Spleen (tissue), 11 donors: ENCODE measurements around the gene SEC61B. TPM values are rescaled to one million over a fixed set of nuclear protein-coding genes. Genes with fewer than 3 reads are reported as not detected.

Experiments
- DNase-seq: peaks from one replicate; pipeline ENCODE4 v3.0.0-alpha.2; 2020
- H3K27ac ChIP-seq, 8 donors: fragments of 200-600 bp; sonication (generic) in 7 of 8; 1 replicate in 4 of 8; 2 replicates in 4 of 8; pipeline versions ENCODE4 v1.5.0 to v1.8.0; 2016 to 2021; ENCODE audit warnings: inconsistent platforms in 4 of 8, mild to moderate bottlenecking in 4 of 8, moderate library complexity in 1 of 8
- H3K27me3 ChIP-seq, 7 donors: fragments of 200-600 bp; sonication (generic) in 6 of 7; replicated peaks in 1 of 7; 1 replicate in 4 of 7; 2 replicates in 3 of 7; pipeline versions ENCODE4 v1.5.0 to v1.8.0; 2016 to 2021; ENCODE audit warnings: inconsistent platforms in 3 of 7, mild to moderate bottlenecking in 1 of 7
- H3K36me3 ChIP-seq, 6 donors: fragments of 200-600 bp; sonication (generic) in 5 of 6; 1 replicate in 4 of 6; 2 replicates in 2 of 6; pipeline versions ENCODE4 v1.5.0 to v1.8.0; 2016 to 2021; ENCODE audit warnings: inconsistent platforms in 2 of 6
- H3K4me1 ChIP-seq, 6 donors: fragments of 200-600 bp; sonication (generic) in 5 of 6; 1 replicate in 3 of 6; 2 replicates in 3 of 6; pipeline versions ENCODE4 v1.5.0 to v1.8.0; 2016 to 2021; ENCODE audit warnings: inconsistent platforms in 3 of 6
- H3K4me3 ChIP-seq, 8 donors: fragments of 200-600 bp; sonication (generic) in 7 of 8; 1 replicate in 4 of 8; 2 replicates in 4 of 8; pipeline versions ENCODE4 v1.5.0 to v1.8.0; 2016 to 2021; ENCODE audit warnings: inconsistent platforms in 4 of 8, mild to moderate bottlenecking in 4 of 8, moderate library complexity in 2 of 8
- H3K9me3 ChIP-seq, 8 donors: fragments of 200-600 bp; sonication (generic) in 7 of 8; 1 replicate in 4 of 8; 2 replicates in 4 of 8; pipeline versions ENCODE4 v1.5.0 to v1.8.0; 2016 to 2021; ENCODE audit warnings: inconsistent platforms in 4 of 8
- POLR2A ChIP-seq, 3 donors: fragments of 450-650 bp; IDR thresholded peaks; one replicate each; pipeline ENCODE4 v1.5.1; 2017; ENCODE audit warnings: antibody characterized with exemption in 3 of 3, mild to moderate bottlenecking in 1 of 3
- POLR2AphosphoS5 ChIP-seq, 3 donors: sonication (generic); formaldehyde crosslinking; IDR thresholded peaks; one replicate each; pipeline ENCODE4 v1.5.1; 2017; ENCODE audit warnings: antibody characterized with exemption in 3 of 3
- WGBS, 5 donors: extraction: QIAGEN DNeasy Blood & Tissue Kit in 3 of 5; methylation state at CpG; one replicate each; pipeline versions ENCODE4 v1.1.5 to v1.1.7; 2013 to 2018; 5-methylcytosine and 5-hydroxymethylcytosine counted together
- intact Hi-C: fragments of 100-400 bp; cut with DNase I; formaldehyde crosslinking; loops from one replicate; pipeline ENCODE4 v1.15.0; 2023; ENCODE audit warnings: low total_unique reads
- polyA plus RNA-seq, 3 donors: library from polyadenylated mRNA; stranded (reverse); fragments of 200-250 nt; gene quantifications; one replicate each; pipeline ENCODE4 v1.2.1, GENCODE V29; 2013
- total RNA-seq, 7 donors: library from RNA; depleted of rRNA in 3 of 7; stranded (reverse); fragments of >200 nt in 3 of 7; fragmentation: NEBNext Ultra II Directional in 4 of 7; extraction: Animal tissue kit (Norgen Biotek cat#: 25700) in 4 of 7; gene quantifications; one replicate each; pipeline versions ENCODE4 v1.1.0 to v1.2.1, GENCODE V29; 2016 to 2021
- TF ChIP-seq, protein P1 (sequence below), 11 experiments: fragments of 200-600 bp in 7 of 11; fragments of 450-650 bp in 4 of 11; sonication (generic) in 4 of 11; IDR thresholded peaks in 8 of 11; conservative IDR thresholded peaks in 3 of 11; 1 replicate in 7 of 11; 2 replicates in 4 of 11; pipeline versions ENCODE4 v1.4.0 to v1.8.0; 2016 to 2021; ENCODE audit warnings: antibody characterized with exemption in 11 of 11, inconsistent platforms in 4 of 11, mild to moderate bottlenecking in 1 of 11
- donor health status: healthy with polysubstance abuse.
- donor health status: DM: no; HTN: no; CAD: no; lungs with moderate emphysema.
- donor health status: DM: no; HTN: no; CAD: no.
- donor health status: Bipolar disorder and iron deficiency.
- donor health status: healthy.
- donor health status: DM: no; HTN: no; CAD: no.
- donor health status: DM: yes; HTN: yes; CAD: no.

The SEC61B gene
- total and polyA plus RNA-seq, 10 donors = 70.4 to 244 (median 96.8) TPM

- H3K36me3 ChIP-seq = peaks cover 3 to 76% (median 39%) of the 10 kb centered on the region in 6 donors
- WGBS, 5 donors = 79 to 92% (median 89%) methylated on average over 5 of the region's 5 CpGs
- H3K9me3 ChIP-seq = no peaks in the 10 kb centered on the region
- no peak for DNase-seq
- no peak overlapping the region for H3K4me3 ChIP-seq
- TF ChIP-seq, protein P1, sequence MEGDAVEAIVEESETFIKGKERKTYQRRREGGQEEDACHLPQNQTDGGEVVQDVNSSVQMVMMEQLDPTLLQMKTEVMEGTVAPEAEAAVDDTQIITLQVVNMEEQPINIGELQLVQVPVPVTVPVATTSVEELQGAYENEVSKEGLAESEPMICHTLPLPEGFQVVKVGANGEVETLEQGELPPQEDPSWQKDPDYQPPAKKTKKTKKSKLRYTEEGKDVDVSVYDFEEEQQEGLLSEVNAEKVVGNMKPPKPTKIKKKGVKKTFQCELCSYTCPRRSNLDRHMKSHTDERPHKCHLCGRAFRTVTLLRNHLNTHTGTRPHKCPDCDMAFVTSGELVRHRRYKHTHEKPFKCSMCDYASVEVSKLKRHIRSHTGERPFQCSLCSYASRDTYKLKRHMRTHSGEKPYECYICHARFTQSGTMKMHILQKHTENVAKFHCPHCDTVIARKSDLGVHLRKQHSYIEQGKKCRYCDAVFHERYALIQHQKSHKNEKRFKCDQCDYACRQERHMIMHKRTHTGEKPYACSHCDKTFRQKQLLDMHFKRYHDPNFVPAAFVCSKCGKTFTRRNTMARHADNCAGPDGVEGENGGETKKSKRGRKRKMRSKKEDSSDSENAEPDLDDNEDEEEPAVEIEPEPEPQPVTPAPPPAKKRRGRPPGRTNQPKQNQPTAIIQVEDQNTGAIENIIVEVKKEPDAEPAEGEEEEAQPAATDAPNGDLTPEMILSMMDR (IDR thresholded peaks at IDR 0.05 in 8 of 11, conservative IDR thresholded peaks at IDR 0.05 in 3 of 11) = no peak
- TF ChIP-seq POLR2AphosphoS5 (IDR thresholded peaks at IDR 0.05) (no peak), POLR2A (IDR thresholded peaks at IDR 0.05) (no peak)
- peaks cover 27 to 54% (median 46%) of the 10 kb centered on the region in 6 donors for H3K4me1 ChIP-seq
- no peaks in the 10 kb centered on the region for H3K27me3 ChIP-seq
- intact Hi-C loops = no loop called here
- no peak overlapping the region for H3K27ac ChIP-seq
Measured at GRCh38 chr9:99226054-99226453, 4.0 kb downstream of the SEC61B start.

GRCh38 chr9:99230206-99230605, 8.1 kb downstream of the SEC61B start:
- H3K27me3 ChIP-seq = no peaks in the 10 kb centered on the region
- DNase-seq = no peak
- no peak overlapping the region for H3K4me3 ChIP-seq
- intact Hi-C loops = no loop called here
- TF ChIP-seq POLR2AphosphoS5 (IDR thresholded peaks at IDR 0.05) (no peak), POLR2A (IDR thresholded peaks at IDR 0.05) (no peak)
- TF ChIP-seq, protein P1 (IDR thresholded peaks at IDR 0.05 in 8 of 11, conservative IDR thresholded peaks at IDR 0.05 in 3 of 11) = no peak
- H3K27ac ChIP-seq = no peak overlapping the region
- peaks cover 3 to 95% (median 53%) of the 10 kb centered on the region in 6 donors for H3K36me3 ChIP-seq
- WGBS, 5 donors = 94 to 96% (median 95%) methylated on average over 3 of the region's 3 CpGs
- peaks cover 5 to 28% (median 20%) of the 10 kb centered on the region in 6 donors for H3K4me1 ChIP-seq
- H3K9me3 ChIP-seq = no peaks in the 10 kb centered on the region

GRCh38 chr9:99231711-99232110, 9.6 kb downstream of the SEC61B start:
- H3K4me1 ChIP-seq = peaks cover 0 to 28% (median 15%) of the 10 kb centered on the region in 6 donors
- H3K9me3 ChIP-seq = no peaks in the 10 kb centered on the region
- intact Hi-C loops = no loop called here
- H3K36me3 ChIP-seq = peaks cover 3 to 80% (median 49%) of the 10 kb centered on the region in 6 donors
- no peaks in the 10 kb centered on the region for H3K27me3 ChIP-seq
- 86 to 92% (median 90%) methylated on average over 2 of the region's 2 CpGs for WGBS, 5 donors
- no peak for DNase-seq
- H3K27ac ChIP-seq = no peak overlapping the region
- TF ChIP-seq POLR2AphosphoS5 (IDR thresholded peaks at IDR 0.05) = no peak
- TF ChIP-seq, protein P1 (IDR thresholded peaks at IDR 0.05 in 8 of 11, conservative IDR thresholded peaks at IDR 0.05 in 3 of 11) = peak in 9 of 11 experiments; percentile 6 to 56 (median 43)
- H3K4me3 ChIP-seq = no peak overlapping the region

- DNase-seq = no peak
- Histone ChIP-seq H3K4me1 (peaks cover 0 to 23% (median 17%) of the 10 kb centered on the region in 6 donors), H3K27ac (no peak overlapping the region), H3K9me3 (no peaks in the 10 kb centered on the region), H3K36me3 (peaks cover 0 to 64% (median 32%) of the 10 kb centered on the region in 6 donors), H3K4me3 (no peak overlapping the region), H3K27me3 (no peaks in the 10 kb centered on the region)
- TF ChIP-seq POLR2AphosphoS5 (IDR thresholded peaks at IDR 0.05) (no peak), POLR2A (IDR thresholded peaks at IDR 0.05) (no peak)
- TF ChIP-seq, protein P1 (IDR thresholded peaks at IDR 0.05 in 8 of 11, conservative IDR thresholded peaks at IDR 0.05 in 3 of 11) = no peak
- WGBS, 5 donors = 79 to 100% (median 93%) methylated on average over 2 of the region's 2 CpGs
- intact Hi-C loops = no loop called here
Measured at GRCh38 chr9:99234618-99235017, 12.5 kb downstream of the SEC61B start.
